ENCODE data around the gene TMEM18.

Gene TMEM18

GRCh38 chr2:671787-672605 is 5.2 kb downstream of the TMEM18 start:
- no peak for DNase-seq

GRCh38 chr2:671072-671471 is 6.1 kb downstream of the TMEM18 start:
- DNase-seq, result no peak

- DNase-seq, result no peak
These were observed 6.6 kb downstream of the TMEM18 start for GRCh38 chr2:670637-671036.

- DNase-seq, result no peak
These were observed 7.9 kb downstream of the TMEM18 start for GRCh38 chr2:669323-669722.

- no peak for DNase-seq
These were observed 9.2 kb downstream of the TMEM18 start for GRCh38 chr2:668000-668398.

GRCh38 chr2:667332-667999 is 9.7 kb downstream of the TMEM18 start:
- DNase-seq, result peak; percentile 28

GRCh38 chr2:666441-666840 is 10.8 kb downstream of the TMEM18 start:
- DNase-seq, result no peak

GRCh38 chr2:665340-666073 is 11.7 kb downstream of the TMEM18 start:
- no peak for DNase-seq

- DNase-seq, result no peak
These were observed 13.1 kb downstream of the TMEM18 start for GRCh38 chr2:664063-664462.

GRCh38 chr2:663221-663620 is 14.0 kb downstream of the TMEM18 start:
- DNase-seq, result no peak

GRCh38 chr2:661360-661635 is 15.9 kb downstream of the TMEM18 start:
- no peak for DNase-seq

GRCh38 chr2:660586-661359 is 16.4 kb downstream of the TMEM18 start:
- no peak for DNase-seq

GRCh38 chr2:660029-660428 is 17.2 kb downstream of the TMEM18 start:
- no peak for DNase-seq

- no peak for DNase-seq
These were observed 18.8 kb downstream of the TMEM18 start for GRCh38 chr2:658426-658825.

GRCh38 chr2:657766-658165 is 19.4 kb downstream of the TMEM18 start:
- no peak for DNase-seq

GRCh38 chr2:656676-657075 is 20.5 kb downstream of the TMEM18 start:
- DNase-seq, result no peak

GRCh38 chr2:655626-656025 is 21.6 kb downstream of the TMEM18 start:
- DNase-seq, result no peak

GRCh38 chr2:654896-655295 is 22.3 kb downstream of the TMEM18 start:
- DNase-seq, result no peak

- DNase-seq, result no peak
These were observed 23.4 kb downstream of the TMEM18 start for GRCh38 chr2:653645-654425.

GRCh38 chr2:652881-653480 is 24.2 kb downstream of the TMEM18 start:
- DNase-seq, result no peak

GRCh38 chr2:651951-652373 is 25.2 kb downstream of the TMEM18 start:
- no peak for DNase-seq
